HUDEP-2 (cell line): ENCODE data around the gene TXNRD1.
"Not testable (repeated sequence)": the region's sequence is repeated elsewhere in the genome, so short reads cannot be mapped to it uniquely, and the experiment has no call there.

ENCODE experiments used
- DNase-seq, 76 experiments: peaks; one replicate each; lab custom pipeline; 2025; ENCODE audit not compliant: unreplicated experiment in 76 of 76; lab: John Stamatoyannopoulos, UW

The TXNRD1 gene

GRCh38 chr12:104319028-104319427 lies 103.4 kb downstream of the TXNRD1 start:
- no peak for DNase-seq

GRCh38 chr12:104319918-104320626 lies 104.5 kb downstream of the TXNRD1 start:
- DNase-seq, result no peak

- DNase-seq, result no peak
Measured at GRCh38 chr12:104320627-104321024, 105.0 kb downstream of the TXNRD1 start.

GRCh38 chr12:104321949-104322348 lies 106.4 kb downstream of the TXNRD1 start:
- no peak for DNase-seq

- DNase-seq, result not testable (repeated sequence)
Measured at GRCh38 chr12:104322533-104322932, 107.0 kb downstream of the TXNRD1 start.

GRCh38 chr12:104323899-104324298 lies 108.3 kb downstream of the TXNRD1 start:
- DNase-seq, result no peak

- DNase-seq, result not testable (repeated sequence)
Measured at GRCh38 chr12:104328278-104328677, 112.7 kb downstream of the TXNRD1 start.

- no peak for DNase-seq
Measured at GRCh38 chr12:104328790-104329189, 113.2 kb downstream of the TXNRD1 start.

GRCh38 chr12:104329707-104330532 lies 114.3 kb downstream of the TXNRD1 start:
- no peak for DNase-seq

- no peak for DNase-seq
Measured at GRCh38 chr12:104331376-104331775, 115.8 kb downstream of the TXNRD1 start.

GRCh38 chr12:104332273-104332672 lies 116.7 kb downstream of the TXNRD1 start:
- DNase-seq, result not testable (repeated sequence)

GRCh38 chr12:104333692-104334255 lies 118.2 kb downstream of the TXNRD1 start:
- DNase-seq, result no peak

GRCh38 chr12:104334581-104334980 lies 119.0 kb downstream of the TXNRD1 start:
- peak in 54 of 76 experiments; percentile 2 to 67 (median 28) for DNase-seq

GRCh38 chr12:104336115-104336514 lies 120.5 kb downstream of the TXNRD1 start:
- no peak for DNase-seq

- no peak for DNase-seq
Measured at GRCh38 chr12:104337030-104337558, 121.5 kb downstream of the TXNRD1 start.

GRCh38 chr12:104339663-104340062 lies 124.1 kb downstream of the TXNRD1 start:
- no peak for DNase-seq

GRCh38 chr12:104340177-104340576 lies 124.6 kb downstream of the TXNRD1 start:
- DNase-seq, result no peak

- no peak for DNase-seq
Measured at GRCh38 chr12:104340925-104341611, 125.5 kb downstream of the TXNRD1 start.

GRCh38 chr12:104342147-104342546 lies 126.6 kb downstream of the TXNRD1 start:
- DNase-seq, result no peak

GRCh38 chr12:104342635-104343249 lies 127.2 kb downstream of the TXNRD1 start:
- no peak for DNase-seq
